IMR-90 (cell line): ENCODE results near the gene HSD17B11. TPM values are rescaled to one million over a fixed set of nuclear protein-coding genes. Genes with fewer than 3 reads are reported as not detected.

Experiments
- ATAC-seq: fragments of 200-7000 bp; cut with Tn5 transposase; 2 replicates; pipeline ENCODE4 v1.9.1; 2020; ENCODE audit warnings: low read depth, mild to moderate bottlenecking, moderate library complexity
- BruUV-seq: library from RNA; stranded (reverse); fragments of 400-500 nt; replicated peaks from 2 replicates; lab custom pipeline; 2021; lab: Mats Ljungman, UMichigan
- CTCF ChIA-PET: fragments of 300-600 bp; formaldehyde crosslinking; extraction: SDS; loops from one replicate; lab custom pipeline; 2021; ENCODE audit warnings: antibody characterized with exemption; lab: Yijun Ruan, JAX
- POLR2A ChIA-PET: fragments of 300-600 bp; sonication (Branson Sonifier 250); formaldehyde crosslinking; loops from one replicate; lab custom pipeline; 2022; ENCODE audit warnings: antibody characterized with exemption; ENCODE audit not compliant: unreplicated experiment; lab: Charles Lee
- DNase-seq: peaks from one replicate; pipeline ENCODE4 v3.0.0; 2013
- H2AFZ ChIP-seq: replicated peaks from 2 replicates; pipeline ENCODE3; 2013; ENCODE audit warnings: low read length, mild to moderate bottlenecking; ENCODE audit not compliant: poor library complexity
- H2AK5ac ChIP-seq: 2 replicates; pipeline ENCODE4 v1.6.1; 2013; ENCODE audit warnings: low read depth, low read length, inconsistent platforms
- H2AK9ac ChIP-seq: replicated peaks from 2 replicates; pipeline ENCODE3; 2013; ENCODE audit warnings: mild to moderate bottlenecking, low read depth, low read length, moderate library complexity; ENCODE audit not compliant: poor library complexity
- H2BK120ac ChIP-seq: 2 replicates; pipeline ENCODE4 v1.6.1; 2013; ENCODE audit warnings: low read depth, low read length, inconsistent platforms
- H2BK15ac ChIP-seq: 3 replicates; pipeline ENCODE4 v1.6.1; 2013; ENCODE audit warnings: low read depth, low read length, inconsistent platforms
- H2BK20ac ChIP-seq: 2 replicates; pipeline ENCODE4 v1.6.1; 2013; ENCODE audit warnings: low read depth, mild to moderate bottlenecking, inconsistent platforms, low read length, moderate library complexity
- H2BK5ac ChIP-seq: 2 replicates; pipeline ENCODE4 v1.6.1; 2013; ENCODE audit warnings: mild to moderate bottlenecking, low read depth, low read length, inconsistent platforms; ENCODE audit not compliant: poor library complexity, severe bottlenecking
- H3K14ac ChIP-seq: replicated peaks from 2 replicates; pipeline ENCODE4 v1.6.1; 2013; ENCODE audit warnings: low read depth, low read length, inconsistent platforms
- H3K18ac ChIP-seq: 2 replicates; pipeline ENCODE4 v1.6.1; 2013; ENCODE audit warnings: low read depth, low read length, control low read depth
- H3K23ac ChIP-seq: 2 replicates; pipeline ENCODE4 v1.6.1; 2013; ENCODE audit warnings: low read depth, low read length, inconsistent platforms
- H3K27ac ChIP-seq: 2 replicates; pipeline ENCODE4 v1.5.1; 2013; ENCODE audit warnings: mild to moderate bottlenecking, control low read depth, low read length; ENCODE audit not compliant: insufficient read depth
- H3K27me3 ChIP-seq: 2 replicates; pipeline ENCODE4 v1.6.1; 2013; ENCODE audit warnings: low read length; ENCODE audit not compliant: control insufficient read depth, insufficient read depth
- H3K36me3 ChIP-seq: 2 replicates; pipeline ENCODE4 v1.6.1; 2013; ENCODE audit warnings: low read length, mixed read lengths; ENCODE audit not compliant: control insufficient read depth, insufficient read depth
- H3K4ac ChIP-seq: 2 replicates; pipeline ENCODE4 v1.6.1; 2013; ENCODE audit warnings: low read depth, low read length, inconsistent platforms
- H3K4me1 ChIP-seq: 2 replicates; pipeline ENCODE4 v1.6.1; 2013; ENCODE audit warnings: low read length, mixed read lengths; ENCODE audit not compliant: control insufficient read depth, insufficient read depth
- H3K4me2 ChIP-seq: 2 replicates; pipeline ENCODE4 v1.6.1; 2013; ENCODE audit warnings: low read depth, mild to moderate bottlenecking, control low read depth, low read length, moderate library complexity
- H3K4me3 ChIP-seq: 2 replicates; pipeline ENCODE4 v1.5.1; 2013; ENCODE audit warnings: low read depth, mild to moderate bottlenecking, control low read depth, low read length, moderate library complexity; ENCODE audit not compliant: insufficient read depth
- H3K56ac ChIP-seq: 2 replicates; pipeline ENCODE4 v1.6.1; 2013; ENCODE audit warnings: low read length, inconsistent platforms; ENCODE audit not compliant: insufficient read depth; ENCODE audit errors: extremely low read depth
- H3K79me1 ChIP-seq, 2 experiments: 2 replicates each; pipeline ENCODE4 v1.6.1; 2013; ENCODE audit warnings: low read length in 2 of 2, inconsistent platforms in 1 of 2, low read depth in 1 of 2
- H3K9ac ChIP-seq: 2 replicates; pipeline ENCODE4 v1.6.1; 2013; ENCODE audit warnings: low read depth, low read length, control low read depth
- H3K9me1 ChIP-seq: 2 replicates; pipeline ENCODE4 v1.6.1; 2013; ENCODE audit warnings: low read length, inconsistent platforms; ENCODE audit not compliant: insufficient read depth
- H3K9me3 ChIP-seq: 2 replicates; pipeline ENCODE4 v1.6.1; 2013; ENCODE audit warnings: low read length; ENCODE audit not compliant: control insufficient read depth, insufficient read depth
- H4K20me1 ChIP-seq: 2 replicates; pipeline ENCODE4 v1.6.1; 2013; ENCODE audit warnings: low read length, inconsistent platforms; ENCODE audit not compliant: insufficient read depth
- H4K5ac ChIP-seq: 2 replicates; pipeline ENCODE4 v1.6.1; 2013; ENCODE audit warnings: mild to moderate bottlenecking, low read depth, low read length, control low read depth
- H4K8ac ChIP-seq, 2 experiments: 2 replicates each; pipeline ENCODE4 v1.6.1; 2013; ENCODE audit warnings: low read depth in 2 of 2, low read length in 2 of 2, control low read depth in 1 of 2, inconsistent platforms in 1 of 2
- H4K91ac ChIP-seq: 2 replicates; pipeline ENCODE4 v1.6.1; 2013; ENCODE audit warnings: low read depth, low read length, inconsistent platforms; ENCODE audit not compliant: insufficient read depth
- BHLHE40 ChIP-seq: fragments of 150-350 bp; IDR thresholded peaks from 2 replicates; pipeline ENCODE4 v1.6.1; 2016; ENCODE audit warnings: mild to moderate bottlenecking, low read depth, low read length
- CTCF ChIP-seq: conservative IDR thresholded peaks from 2 replicates; pipeline ENCODE4 v1.5.1; 2012; ENCODE audit warnings: mild to moderate bottlenecking, low read depth, low read length, improper control_type of control experiment
- MXI1 ChIP-seq: IDR thresholded peaks from 2 replicates; pipeline ENCODE4 v1.6.1; 2012; ENCODE audit warnings: low read depth, mild to moderate bottlenecking, low read length, moderate library complexity, borderline replicate concordance
- WGBS, 2 experiments: methylation state at CpG; one replicate each; pipeline versions ENCODE4 v1.1.5 to v1.1.7; 2013; ENCODE audit warnings: missing lambda C conversion rate in 2 of 2; ENCODE audit not compliant: insufficient read length in 1 of 2; ENCODE audit errors: extremely low coverage in 2 of 2; 5-methylcytosine and 5-hydroxymethylcytosine counted together
- dilution Hi-C: fragments of 300-500 bp; cut with HindIII; formaldehyde crosslinking; loops from one replicate; pipeline ENCODE4 v1.14.3; 2018; ENCODE audit warnings: low sequenced_read_pairs; ENCODE audit not compliant: unreplicated experiment
- in situ Hi-C: fragments of 300-500 bp; cut with MboI; formaldehyde crosslinking; loops from 3 replicates; pipeline ENCODE4 v1.14.3; 2019; ENCODE audit warnings: low sequenced_read_pairs, inconsistent platforms, mixed read lengths
- intact Hi-C: fragments of 100-400 bp; cut with micrococcal nuclease; formaldehyde crosslinking; loops from 2 replicates; pipeline ENCODE4 v1.10.0; 2022
- polyA plus RNA-seq, 3 experiments: library from polyadenylated mRNA; depleted of rRNA; stranded (reverse); fragments of >200 nt; gene quantifications; 2 replicates each; pipeline ENCODE4 v1.2.3, GENCODE V29; 2012; ENCODE audit warnings: low replicate concordance in 1 of 3
- total RNA-seq: library from RNA; depleted of rRNA; stranded (reverse); fragments of >200 nt; gene quantifications from 2 replicates; pipeline ENCODE4 v1.2.3, GENCODE V29; 2012

Gene HSD17B11
- total and polyA plus RNA-seq, 2 of the 4 experiments (the other 2 are of a cell fraction): 11.3 to 12.0 TPM

DNA sequence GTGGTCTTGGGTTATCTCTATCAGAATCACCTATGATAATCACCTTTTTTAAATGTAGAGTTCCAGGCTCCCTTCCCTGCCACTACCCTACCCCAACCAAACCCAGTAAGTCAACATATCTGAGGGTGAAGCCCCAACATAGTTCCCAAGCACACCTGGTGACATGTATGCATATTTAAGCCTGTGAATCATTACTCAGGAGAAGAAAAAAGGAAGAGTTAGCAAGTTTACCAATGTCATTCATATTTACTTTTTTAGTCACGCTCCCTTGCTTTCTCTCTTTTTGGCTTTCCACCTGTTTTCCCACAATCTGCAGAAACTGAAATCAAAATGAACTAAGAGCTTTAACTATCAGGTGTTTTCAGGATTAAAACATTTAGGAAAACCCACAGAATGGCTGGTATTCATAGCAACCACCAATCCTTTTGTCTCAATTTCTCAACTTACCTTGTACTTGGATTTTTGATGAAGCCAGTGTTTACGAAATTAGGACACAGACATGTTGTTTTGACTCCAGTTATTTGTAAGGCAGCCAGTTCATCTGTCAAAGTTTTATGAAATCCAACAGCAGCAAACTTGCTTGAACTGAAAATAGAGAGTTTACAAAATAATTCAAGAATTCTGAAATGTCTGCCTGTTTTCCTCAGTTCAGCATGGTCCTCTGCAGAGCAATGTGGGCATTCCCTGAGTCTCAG is 34.0 kb downstream of the HSD17B11 start:
- H3K18ac ChIP-seq: no peak overlapping the region
- intact Hi-C loops (no loop called here), in situ Hi-C loops (no loop called here), dilution Hi-C loops (no loop called here)
- no peaks in the 10 kb centered on the region for H3K79me1 ChIP-seq
- H4K91ac ChIP-seq: no peak overlapping the region
- H3K4me2 ChIP-seq: no peak overlapping the region
- ChIA-PET CTCF (interaction anchor here (1.1 to 1.4 kb wide), 2 partner anchors 14 to 19 kb away, joined by 3 to 4 read pairs; no protein-coding TSS in a partner anchor), POLR2A (no interaction called here)
- H3K14ac ChIP-seq: no peak overlapping the region
- H3K9ac ChIP-seq: no peak overlapping the region
- no peaks in the 10 kb centered on the region for H3K9me3 ChIP-seq
- TF ChIP-seq BHLHE40 (no peak), MXI1 (no peak), CTCF (no peak)
- no peak overlapping the region for H3K4ac ChIP-seq
- H3K9me1 ChIP-seq: no peaks in the 10 kb centered on the region
- peaks cover 2% of the 10 kb centered on the region; the same call in 1 of the 2 replicates for H3K4me1 ChIP-seq
- H2AK9ac ChIP-seq: no peak overlapping the region
- BruUV-seq: no TSS peak
- no peak overlapping the region for H4K5ac ChIP-seq
- no peak overlapping the region for H3K27ac ChIP-seq
- no peak overlapping the region for H3K23ac ChIP-seq
- no peak overlapping the region for H2AK5ac ChIP-seq
- H2BK120ac ChIP-seq: no peak overlapping the region
- WGBS, 2 experiments: no CpG with 5 or more reads among the region's 2 CpGs
- no peak overlapping the region for H2BK15ac ChIP-seq
- H4K20me1 ChIP-seq: no peaks in the 10 kb centered on the region
- ATAC-seq (no peak), DNase-seq (no peak)
- no peak overlapping the region for H2AFZ ChIP-seq
- H3K27me3 ChIP-seq: no peaks in the 10 kb centered on the region
- H3K56ac ChIP-seq: no peak overlapping the region
- peaks cover 15% of the 10 kb centered on the region for H3K36me3 ChIP-seq
- H2BK20ac ChIP-seq: no peak overlapping the region
- H4K8ac ChIP-seq: no peak overlapping the region
- H3K4me3 ChIP-seq: no peak overlapping the region
- H2BK5ac ChIP-seq: no peak overlapping the region
